PC-9 (cell line): ENCODE data around the gene TEX51. TPM values are rescaled to one million over a fixed set of nuclear protein-coding genes. Genes with fewer than 3 reads are reported as not detected.

Experiments
- BruUV-seq: library from RNA; stranded (reverse); fragments of 400-500 nt; replicated peaks from 2 replicates; lab custom pipeline; 2021; lab: Mats Ljungman, UMichigan
- CTCF ChIA-PET: fragments of 300-600 bp; sonication (Branson Sonifier 250); formaldehyde crosslinking; loops from one replicate; lab custom pipeline; 2022; ENCODE audit warnings: antibody characterized with exemption; lab: Charles Lee
- POLR2A ChIA-PET: fragments of 300-600 bp; sonication (Branson Sonifier 250); formaldehyde crosslinking; loops from one replicate; lab custom pipeline; 2022; ENCODE audit warnings: antibody characterized with exemption; ENCODE audit not compliant: unreplicated experiment; lab: Charles Lee
- DNase-seq, 2 experiments: peaks; one replicate each; pipeline versions ENCODE4 v3.0.0 to v3.0.0-alpha.2; 2015 to 2022; ENCODE audit warnings: mixed read lengths in 1 of 2
- H2AFZ ChIP-seq: fragments of 200-600 bp; sonication (generic); 2 replicates; pipeline ENCODE4 v1.8.1; 2017; ENCODE audit warnings: antibody characterized with exemption
- H3F3A ChIP-seq: fragments of 200-600 bp; sonication (generic); 2 replicates; pipeline ENCODE4 v1.8.1; 2017; ENCODE audit warnings: antibody characterized with exemption, mild to moderate bottlenecking, low read depth; ENCODE audit not compliant: insufficient read depth
- H3K27ac ChIP-seq: fragments of 200-600 bp; sonication (generic); 2 replicates; pipeline ENCODE4 v1.6.1; 2016; ENCODE audit warnings: mixed run types
- H3K27me3 ChIP-seq: fragments of 200-600 bp; sonication (generic); 2 replicates; pipeline ENCODE4 v1.6.1; 2016; ENCODE audit warnings: low read depth, mixed run types; ENCODE audit not compliant: insufficient read depth
- H3K36me3 ChIP-seq: fragments of 200-600 bp; sonication (generic); 2 replicates; pipeline ENCODE4 v1.6.1; 2016; ENCODE audit warnings: low read depth, mixed run types
- H3K4me1 ChIP-seq: fragments of 200-600 bp; sonication (generic); replicated peaks from 2 replicates; pipeline ENCODE4 v1.6.1; 2016; ENCODE audit warnings: mixed run types; ENCODE audit not compliant: insufficient read depth
- H3K4me2 ChIP-seq: fragments of 200-600 bp; sonication (generic); 2 replicates; pipeline ENCODE4 v1.6.1; 2017; ENCODE audit warnings: mixed run types
- H3K4me3 ChIP-seq: fragments of 200-600 bp; sonication (generic); 2 replicates; pipeline ENCODE4 v1.6.1; 2016; ENCODE audit warnings: mixed run types
- H3K79me2 ChIP-seq: fragments of 200-600 bp; sonication (generic); 2 replicates; pipeline ENCODE4 v1.6.1; 2017; ENCODE audit warnings: low read depth, mixed run types
- H3K9me2 ChIP-seq: fragments of 200-600 bp; sonication (generic); 2 replicates; pipeline ENCODE4 v1.8.1; 2017; ENCODE audit warnings: mild to moderate bottlenecking; ENCODE audit not compliant: insufficient read depth
- H3K9me3 ChIP-seq: fragments of 200-600 bp; sonication (generic); 2 replicates; pipeline ENCODE4 v1.8.1; 2016; ENCODE audit warnings: low read depth; ENCODE audit not compliant: insufficient read depth
- H4K20me1 ChIP-seq: fragments of 200-600 bp; sonication (generic); 2 replicates; pipeline ENCODE4 v1.8.1; 2017; ENCODE audit not compliant: insufficient read depth
- EZH2 ChIP-seq: fragments of 200-600 bp; sonication (generic); IDR thresholded peaks from 2 replicates; pipeline ENCODE4 v1.8.0; 2017; ENCODE audit warnings: antibody characterized with exemption, low read depth
- intact Hi-C: fragments of 100-400 bp; cut with micrococcal nuclease; formaldehyde crosslinking; loops from one replicate; pipeline ENCODE4 v1.10.0; 2022; ENCODE audit not compliant: unreplicated experiment
- total RNA-seq: library from RNA; stranded (reverse); gene quantifications from 2 replicates; pipeline ENCODE4 v1.2.3, GENCODE V29; 2021
- TF ChIP-seq, protein P1 (sequence below): fragments of 200-600 bp; sonication (generic); conservative IDR thresholded peaks from 2 replicates; pipeline ENCODE4 v1.6.1; 2017; ENCODE audit warnings: mixed run types, antibody characterized with exemption, mild to moderate bottlenecking, moderate library complexity

The TEX51 gene
- total RNA-seq, 1 experiment from 2014 or later: not detected

GRCh38 chr2:126950504-126950903 is 51.8 kb downstream of the TEX51 start:
- DNase-seq: no peak
- Histone ChIP-seq H3K4me1 (no peaks in the 10 kb centered on the region), H3K4me2 (no peak overlapping the region), H3K4me3 (no peak overlapping the region), H3K9me2 (no peaks in the 10 kb centered on the region), H2AFZ (no peak overlapping the region), H3F3A (no peaks in the 10 kb centered on the region), H3K27me3 (peaks cover 96% of the 10 kb centered on the region), H3K27ac (no peak overlapping the region), H3K36me3 (no peaks in the 10 kb centered on the region), H3K79me2 (no peaks in the 10 kb centered on the region), H4K20me1 (no peaks in the 10 kb centered on the region), H3K9me3 (no peaks in the 10 kb centered on the region)
- no TSS peak for BruUV-seq
- ChIA-PET POLR2A (no interaction called here), CTCF (no interaction called here)
- intact Hi-C loops: no loop called here
- no peak for TF ChIP-seq EZH2
- TF ChIP-seq, protein P1, sequence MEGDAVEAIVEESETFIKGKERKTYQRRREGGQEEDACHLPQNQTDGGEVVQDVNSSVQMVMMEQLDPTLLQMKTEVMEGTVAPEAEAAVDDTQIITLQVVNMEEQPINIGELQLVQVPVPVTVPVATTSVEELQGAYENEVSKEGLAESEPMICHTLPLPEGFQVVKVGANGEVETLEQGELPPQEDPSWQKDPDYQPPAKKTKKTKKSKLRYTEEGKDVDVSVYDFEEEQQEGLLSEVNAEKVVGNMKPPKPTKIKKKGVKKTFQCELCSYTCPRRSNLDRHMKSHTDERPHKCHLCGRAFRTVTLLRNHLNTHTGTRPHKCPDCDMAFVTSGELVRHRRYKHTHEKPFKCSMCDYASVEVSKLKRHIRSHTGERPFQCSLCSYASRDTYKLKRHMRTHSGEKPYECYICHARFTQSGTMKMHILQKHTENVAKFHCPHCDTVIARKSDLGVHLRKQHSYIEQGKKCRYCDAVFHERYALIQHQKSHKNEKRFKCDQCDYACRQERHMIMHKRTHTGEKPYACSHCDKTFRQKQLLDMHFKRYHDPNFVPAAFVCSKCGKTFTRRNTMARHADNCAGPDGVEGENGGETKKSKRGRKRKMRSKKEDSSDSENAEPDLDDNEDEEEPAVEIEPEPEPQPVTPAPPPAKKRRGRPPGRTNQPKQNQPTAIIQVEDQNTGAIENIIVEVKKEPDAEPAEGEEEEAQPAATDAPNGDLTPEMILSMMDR: no peak

Other genes starting within 250 kb of the TEX51 start
- gene GYPC, start 242.7 kb upstream of the TEX51 start, total RNA-seq: not detected in 2 replicates
- gene BIN1, start 208.3 kb downstream of the TEX51 start, total RNA-seq: 87.5 and 95.6 TPM in 2 replicates